GM12891 (cell line): ENCODE results near the gene PILRA.

ENCODE experiments used
- POLR2A ChIP-seq: IDR thresholded peaks from 2 replicates; pipeline ENCODE4 v1.6.1; 2011; ENCODE audit warnings: low read depth, low read length, control low read depth
- POU2F2 ChIP-seq: IDR thresholded peaks from 2 replicates; pipeline ENCODE4 v1.6.1; 2011; ENCODE audit warnings: low read depth, mild to moderate bottlenecking, control low read depth, low read length, moderate library complexity
- SPI1 ChIP-seq: IDR thresholded peaks from 2 replicates; pipeline ENCODE4 v1.6.1; 2011; ENCODE audit warnings: low read depth, low read length, control low read depth

DNA sequence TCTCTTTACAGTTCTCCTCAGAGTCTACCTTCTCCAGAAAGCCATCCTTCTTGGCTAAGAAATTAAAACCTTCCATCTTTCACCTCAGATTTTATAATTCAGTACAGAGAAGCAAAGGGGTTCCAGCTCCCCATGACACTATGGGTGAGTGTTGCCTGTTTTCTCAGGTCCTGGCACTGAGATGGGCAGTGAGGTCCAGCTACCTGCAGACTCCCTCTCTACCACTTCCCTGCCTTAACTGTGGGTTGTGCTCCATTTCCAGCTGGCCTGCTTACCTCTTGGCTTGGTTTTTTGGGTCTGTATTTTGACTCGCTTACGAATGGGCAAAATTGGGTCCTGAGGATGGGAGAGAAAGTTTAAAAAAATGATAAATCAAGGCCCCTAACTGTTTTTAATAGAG is 29.0 kb downstream of the PILRA start:
- TF ChIP-seq SPI1 (no peak), POLR2A (no peak), POU2F2 (no peak)
